Glomerular endothelial cell (primary cell): ENCODE data around the gene KDM4B. TPM values are rescaled to one million over a fixed set of nuclear protein-coding genes. Genes with fewer than 3 reads are reported as not detected.

Source experiments
- DNase-seq: peaks from one replicate; pipeline ENCODE4 v3.0.0-alpha.2; 2011; ENCODE audit warnings: low read depth, low spot score; ENCODE audit errors: extremely low read depth
- total RNA-seq: library from RNA; depleted of rRNA; stranded (reverse); fragments of >200 nt; gene quantifications from 2 replicates; pipeline ENCODE4 v1.2.3, GENCODE V29; 2015

The KDM4B gene
- total RNA-seq, 1 donor from 2014 or later = 47.5 TPM

GRCh38 chr19:4983346-4984105, 14.6 kb downstream of the KDM4B start:
- DNase-seq = no peak

GRCh38 chr19:4984106-4984380, 15.1 kb downstream of the KDM4B start:
- no peak for DNase-seq

GRCh38 chr19:4984438-4984990, 15.6 kb downstream of the KDM4B start:
- DNase-seq = no peak

GRCh38 chr19:4985551-4985991, 16.7 kb downstream of the KDM4B start:
- no peak for DNase-seq

- DNase-seq = no peak
Observed at GRCh38 chr19:4986056-4986455, 17.1 kb downstream of the KDM4B start.

GRCh38 chr19:4986471-4986891, 17.6 kb downstream of the KDM4B start:
- DNase-seq = no peak

GRCh38 chr19:4987256-4987655, 18.3 kb downstream of the KDM4B start:
- DNase-seq = no peak

GRCh38 chr19:4987692-4988370, 18.9 kb downstream of the KDM4B start:
- DNase-seq = no peak

- no peak for DNase-seq
Observed at GRCh38 chr19:4988770-4989251, 19.9 kb downstream of the KDM4B start.

GRCh38 chr19:4990306-4990705, 21.4 kb downstream of the KDM4B start:
- DNase-seq = no peak

GRCh38 chr19:4991538-4991937, 22.6 kb downstream of the KDM4B start:
- DNase-seq = no peak

GRCh38 chr19:4991996-4992698, 23.2 kb downstream of the KDM4B start:
- no peak for DNase-seq

GRCh38 chr19:4993683-4994082, 24.8 kb downstream of the KDM4B start:
- no peak for DNase-seq

- DNase-seq = no peak
Observed at GRCh38 chr19:4996701-4997100, 27.8 kb downstream of the KDM4B start.

GRCh38 chr19:4997297-4997696, 28.4 kb downstream of the KDM4B start:
- no peak for DNase-seq

- no peak for DNase-seq
Observed at GRCh38 chr19:5000120-5000611, 31.3 kb downstream of the KDM4B start.

- peak; percentile 18 for DNase-seq
Observed at GRCh38 chr19:5001615-5002014, 32.7 kb downstream of the KDM4B start.

- no peak for DNase-seq
Observed at GRCh38 chr19:5002143-5002542, 33.2 kb downstream of the KDM4B start.

- no peak for DNase-seq
Observed at GRCh38 chr19:5003781-5004180, 34.9 kb downstream of the KDM4B start.

GRCh38 chr19:5005096-5005495, 36.2 kb downstream of the KDM4B start:
- no peak for DNase-seq

- no peak for DNase-seq
Observed at GRCh38 chr19:5006201-5006600, 37.3 kb downstream of the KDM4B start.
